H1 (cell line): ENCODE data around the gene TC2N. TPM values are rescaled to one million over a fixed set of nuclear protein-coding genes. Genes with fewer than 3 reads are reported as not detected.
"Not testable (repeated sequence)": the region's sequence is repeated elsewhere in the genome, so short reads cannot be mapped to it uniquely, and the experiment has no call there.

Source experiments
- CTCF ChIA-PET: fragments of 300-600 bp; sonication (Branson Sonifier 250); formaldehyde crosslinking; loops from one replicate; lab custom pipeline; 2021; ENCODE audit not compliant: partially characterized antibody; lab: Charles Lee
- POLR2A ChIA-PET: fragments of 300-600 bp; sonication (Branson Sonifier 250); formaldehyde crosslinking; loops from one replicate; lab custom pipeline; 2021; ENCODE audit warnings: inconsistent platforms; ENCODE audit not compliant: partially characterized antibody; lab: Charles Lee
- DNase-seq, 2 experiments: peaks; one replicate each; pipeline versions ENCODE4 v3.0.0 to v3.0.0-alpha.2; 2010 to 2022; ENCODE audit warnings: low spot score in 2 of 2, low read depth in 1 of 2, mixed read lengths in 1 of 2
- FAIRE-seq: peaks from 2 replicates; lab custom pipeline; 2011; peaks lifted over from hg19 to GRCh38; lab: Jason Lieb, UNC
- H2AFZ ChIP-seq: 2 replicates; pipeline ENCODE4 v1.8.1; 2012; ENCODE audit warnings: low read length, inconsistent platforms
- H2AK5ac ChIP-seq: 2 replicates; pipeline ENCODE4 v1.6.1; 2013; ENCODE audit warnings: low read depth, low read length
- H2BK120ac ChIP-seq: replicated peaks from 2 replicates; pipeline ENCODE3; 2013; ENCODE audit warnings: low read depth, low read length, inconsistent platforms
- H2BK12ac ChIP-seq: 2 replicates; pipeline ENCODE4 v1.6.1; 2013; ENCODE audit warnings: low read depth, low read length
- H2BK15ac ChIP-seq: 2 replicates; pipeline ENCODE4 v1.6.1; 2013; ENCODE audit warnings: low read length
- H2BK20ac ChIP-seq: 2 replicates; pipeline ENCODE4 v1.6.1; 2013; ENCODE audit warnings: low read length
- H2BK5ac ChIP-seq: 2 replicates; pipeline ENCODE4 v1.6.1; 2013; ENCODE audit warnings: low read depth, low read length
- H3K14ac ChIP-seq: 2 replicates; pipeline ENCODE4 v1.6.1; 2013; ENCODE audit warnings: inconsistent platforms; ENCODE audit not compliant: insufficient read length
- H3K18ac ChIP-seq: 2 replicates; pipeline ENCODE4 v1.6.1; 2013; ENCODE audit warnings: low read length; ENCODE audit errors: extremely low read depth
- H3K23ac ChIP-seq: 2 replicates; pipeline ENCODE4 v1.6.1; 2013; ENCODE audit warnings: inconsistent platforms; ENCODE audit not compliant: insufficient read length
- H3K23me2 ChIP-seq: 2 replicates; pipeline ENCODE4 v1.6.1; 2013; ENCODE audit warnings: low read depth, low read length
- H3K27ac ChIP-seq: 2 replicates; pipeline ENCODE4 v1.6.1; 2011; ENCODE audit warnings: low read depth, low read length, inconsistent platforms
- H3K27me3 ChIP-seq, 4 experiments: replicated peaks in 1 of 4; 1 replicate in 1 of 4; 2 replicates in 3 of 4; pipeline versions ENCODE4 v1.6.1 to v1.8.1; 2011 to 2013; ENCODE audit warnings: low read length in 3 of 4, mild to moderate bottlenecking in 3 of 4, inconsistent platforms in 2 of 4, mixed read lengths in 2 of 4, moderate library complexity in 1 of 4; ENCODE audit not compliant: control insufficient read depth in 3 of 4, insufficient read depth in 3 of 4; ENCODE audit errors: extremely low read depth in 1 of 4
- H3K36me3 ChIP-seq, 4 experiments: 2 replicates each; pipeline versions ENCODE4 v1.6.1 to v1.8.1; 2011 to 2013; ENCODE audit warnings: mild to moderate bottlenecking in 4 of 4, low read length in 3 of 4, moderate library complexity in 2 of 4, control low read depth in 1 of 4, inconsistent platforms in 1 of 4; ENCODE audit not compliant: insufficient read depth in 4 of 4, control insufficient read depth in 2 of 4
- H3K4ac ChIP-seq: replicated peaks from 2 replicates; pipeline ENCODE3; 2013; ENCODE audit warnings: low read length, low read depth, mixed read lengths, inconsistent platforms; ENCODE audit not compliant: insufficient read length
- H3K4me1 ChIP-seq, 4 experiments: replicated peaks in 1 of 4; 1 replicate in 1 of 4; 2 replicates in 3 of 4; pipeline versions ENCODE4 v1.6.1 to v1.8.1; 2011 to 2013; ENCODE audit warnings: low read length in 3 of 4, inconsistent platforms in 2 of 4, mixed read lengths in 1 of 4; ENCODE audit not compliant: insufficient read depth in 4 of 4, control insufficient read depth in 3 of 4
- H3K4me2 ChIP-seq, 2 experiments: 2 replicates each; pipeline versions ENCODE4 v1.6.1 to v1.8.1; 2011 to 2013; ENCODE audit warnings: low read depth in 2 of 2, low read length in 2 of 2, control low read depth in 1 of 2, inconsistent platforms in 1 of 2, mild to moderate bottlenecking in 1 of 2; ENCODE audit not compliant: insufficient read depth in 1 of 2
- H3K4me3 ChIP-seq, 4 experiments: fragments of 200-600, 300-600 bp in 1 of 4; sonication (generic), shearing (Covaris generic), sonication (Bioruptor Twin) in 1 of 4; 2 replicates each; pipeline versions ENCODE4 v1.5.1 to v1.8.1; 2011 to 2016; ENCODE audit warnings: low read length in 4 of 4, low read depth in 3 of 4, control low read depth in 2 of 4, inconsistent platforms in 2 of 4, mild to moderate bottlenecking in 2 of 4, mixed read lengths in 1 of 4, moderate library complexity in 1 of 4; ENCODE audit not compliant: insufficient read depth in 2 of 4; ENCODE audit errors: extremely low read depth in 1 of 4
- H3K56ac ChIP-seq: replicated peaks from 2 replicates; pipeline ENCODE3; 2013; ENCODE audit warnings: low read depth, mild to moderate bottlenecking, mixed read lengths, low read length, inconsistent platforms; ENCODE audit not compliant: insufficient read length
- H3K79me1 ChIP-seq: 2 replicates; pipeline ENCODE4 v1.6.1; 2013; ENCODE audit warnings: low read depth, low read length, control low read depth
- H3K79me2 ChIP-seq, 2 experiments: 2 replicates each; pipeline versions ENCODE4 v1.6.1 to v1.8.1; 2012 to 2013; ENCODE audit warnings: low read length in 2 of 2, mild to moderate bottlenecking in 2 of 2, inconsistent platforms in 1 of 2; ENCODE audit not compliant: insufficient read depth in 2 of 2, control insufficient read depth in 1 of 2
- H3K9ac ChIP-seq, 4 experiments: replicated peaks in 1 of 4; 1 replicate in 1 of 4; 2 replicates in 3 of 4; pipeline versions ENCODE4 v1.6.1 to v1.8.1; 2011 to 2013; ENCODE audit warnings: low read depth in 3 of 4, low read length in 3 of 4, control low read depth in 2 of 4, mild to moderate bottlenecking in 2 of 4, moderate library complexity in 2 of 4, inconsistent platforms in 1 of 4; ENCODE audit errors: extremely low read depth in 1 of 4
- H3K9me3 ChIP-seq, 2 experiments: 2 replicates each; pipeline versions ENCODE4 v1.6.1 to v1.8.1; 2012 to 2013; ENCODE audit warnings: mild to moderate bottlenecking in 2 of 2, moderate library complexity in 2 of 2, control low read depth in 1 of 2, inconsistent platforms in 1 of 2, low read depth in 1 of 2, low read length in 1 of 2, mixed read lengths in 1 of 2; ENCODE audit not compliant: insufficient read depth in 2 of 2
- H4K20me1 ChIP-seq, 2 experiments: replicated peaks in 1 of 2; 2 replicates each; pipeline versions ENCODE3 to v1.8.1; 2011 to 2013; ENCODE audit warnings: inconsistent platforms in 2 of 2, low read length in 2 of 2, mild to moderate bottlenecking in 1 of 2; ENCODE audit not compliant: insufficient read depth in 2 of 2, control insufficient read depth in 1 of 2
- H4K5ac ChIP-seq: 2 replicates; pipeline ENCODE4 v1.6.1; 2013; ENCODE audit warnings: low read length, low read depth, mixed read lengths, inconsistent platforms; ENCODE audit not compliant: insufficient read length
- H4K8ac ChIP-seq: 2 replicates; pipeline ENCODE4 v1.8.0; 2013; ENCODE audit warnings: mild to moderate bottlenecking, moderate library complexity, low read length, inconsistent platforms; ENCODE audit not compliant: insufficient read depth; ENCODE audit errors: extremely low read depth
- H4K91ac ChIP-seq: replicated peaks from 2 replicates; pipeline ENCODE3; 2013; ENCODE audit warnings: low read length, mixed read lengths, inconsistent platforms; ENCODE audit not compliant: insufficient read length
- BRCA1 ChIP-seq: IDR thresholded peaks from 2 replicates; pipeline ENCODE4 v1.6.1; 2012; ENCODE audit warnings: low read depth, low read length, improper control_type of control experiment
- CHD2 ChIP-seq: IDR thresholded peaks from 2 replicates; pipeline ENCODE4 v1.6.1; 2012; ENCODE audit warnings: low read length, improper control_type of control experiment
- CTCF ChIP-seq, 3 experiments: IDR thresholded peaks; 1 replicate in 2 of 3; 2 replicates in 1 of 3; pipeline versions ENCODE4 v1.5.1 to v1.6.1; 2011; ENCODE audit warnings: low read length in 3 of 3, mild to moderate bottlenecking in 3 of 3, inconsistent platforms in 2 of 3, low read depth in 1 of 3, moderate library complexity in 1 of 3; ENCODE audit not compliant: insufficient read depth in 1 of 3; ENCODE audit errors: control extremely low read depth in 1 of 3
- FOSL1 ChIP-seq: IDR thresholded peaks from 2 replicates; pipeline ENCODE4 v1.6.1; 2011; ENCODE audit warnings: mild to moderate bottlenecking, low read depth, low read length, moderate library complexity; ENCODE audit not compliant: insufficient read depth
- MAX ChIP-seq: IDR thresholded peaks from 2 replicates; pipeline ENCODE4 v1.6.1; 2012; ENCODE audit warnings: inconsistent platforms
- PHF8 ChIP-seq: fragments of 200-600 bp; sonication (generic); conservative IDR thresholded peaks from 2 replicates; pipeline ENCODE4 v1.7.1; 2012; ENCODE audit warnings: low read depth, mild to moderate bottlenecking, inconsistent platforms, low read length, moderate library complexity
- SIRT6 ChIP-seq: IDR thresholded peaks from one replicate; pipeline ENCODE4 v1.7.1; 2012; ENCODE audit warnings: low read length, inconsistent platforms
- WGBS, 2 experiments: shearing (Covaris generic) in 1 of 2; methylation state at CpG; one replicate each; pipeline versions ENCODE4 v1.1.6 to v1.1.7; 2013 to 2015; ENCODE audit warnings: low lambda C conversion rate in 2 of 2, mixed read lengths in 2 of 2, inconsistent platforms in 1 of 2, low coverage in 1 of 2, missing lambda C conversion rate in 1 of 2; ENCODE audit not compliant: insufficient replicate concordance in 2 of 2, insufficient coverage in 1 of 2, insufficient read length in 1 of 2; ENCODE audit errors: extremely low coverage in 1 of 2, missing lambda C conversion rate in 1 of 2; 5-methylcytosine and 5-hydroxymethylcytosine counted together
- polyA plus RNA-seq, 7 experiments: library from polyadenylated mRNA; depleted of rRNA in 3 of 7; stranded (reverse) in 5 of 7; unstranded in 2 of 7; fragments of >200 nt in 5 of 7; fragments of 200-250 nt in 2 of 7; gene quantifications; 1 replicate in 5 of 7; 2 replicates in 1 of 7; 4 replicates in 1 of 7; pipeline versions ENCODE4 v1.2.1 to v1.2.3, GENCODE V29; 2011 to 2013; ENCODE audit warnings: missing spikeins in 2 of 7, mixed read lengths in 2 of 7
- total RNA-seq: library from RNA; stranded (reverse); fragmentation: NEBNext Ultra II Directional; extraction: Animal tissue kit (Norgen Biotek cat#: 25700); gene quantifications from 2 replicates; pipeline ENCODE4 v1.2.1, GENCODE V29; 2021

Gene TC2N
- total and polyA plus RNA-seq, 2 of the 8 experiments (the other 6 are each of a cell fraction or from before 2014, with no cell fraction given): 9.7 to 36.2 TPM

DNA sequence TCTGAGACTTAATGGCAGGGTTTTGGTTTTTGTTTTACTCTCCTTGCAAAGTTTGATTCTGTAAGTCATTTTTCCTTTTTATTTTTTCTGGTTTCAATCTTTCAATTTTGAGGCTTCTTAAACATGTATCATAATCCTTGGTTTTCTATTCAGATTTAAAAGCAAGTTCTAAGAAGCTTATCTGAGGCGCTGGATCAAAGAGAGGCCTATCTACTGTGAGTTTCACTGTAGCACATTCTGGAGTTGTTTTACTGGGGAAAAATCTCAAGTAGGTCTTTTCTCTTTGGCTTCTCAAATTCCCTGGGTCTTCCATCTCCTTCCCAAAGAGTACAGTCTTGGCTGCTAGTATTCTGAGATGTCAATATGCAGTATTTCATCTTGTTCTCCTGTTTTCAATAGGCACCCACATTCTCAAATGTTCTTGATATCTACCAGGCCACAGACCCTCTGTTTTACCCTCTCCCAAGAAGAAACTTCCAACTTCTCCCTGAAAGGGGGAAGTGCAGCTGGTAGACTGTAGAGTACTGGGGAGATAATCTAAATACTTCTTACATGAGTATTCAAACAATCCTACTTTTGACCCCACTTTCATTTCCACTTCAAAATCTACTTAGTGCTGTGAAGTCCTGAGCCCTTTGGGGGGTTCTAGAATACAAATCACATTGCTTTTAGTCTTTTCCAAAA is 124.6 kb downstream of the TC2N start (continued):
- TF ChIP-seq MAX (no peak), SIRT6 (no peak), BRCA1 (no peak), CTCF (IDR thresholded peaks at IDR 0.05; ENCODE audit: control extremely low read depth in 1 of 3, insufficient read depth in 1 of 3, low read depth in 1 of 3, low read length in 3 of 3) (no peak), PHF8 (no peak), CHD2 (no peak), FOSL1 (no peak)

DNA sequence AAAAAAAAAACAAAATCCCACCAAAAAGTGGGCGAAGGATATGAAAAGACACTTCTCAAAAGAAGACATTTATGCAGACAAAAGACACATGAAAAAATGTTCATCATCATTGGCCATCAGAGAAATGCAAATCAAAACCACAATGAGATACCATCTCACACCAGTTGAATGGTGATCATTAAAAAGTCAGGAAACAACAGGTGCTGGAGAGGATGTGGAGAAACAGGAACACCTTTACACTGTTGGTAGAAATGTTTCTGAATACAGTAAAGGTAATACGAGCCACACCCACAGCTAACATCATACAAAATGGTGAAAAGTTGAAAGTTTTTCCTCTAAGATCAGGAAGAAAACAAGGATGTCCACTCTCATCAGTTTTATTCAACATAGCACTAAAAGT is 127.5 kb downstream of the TC2N start:
- H2AFZ ChIP-seq, DNase-seq, H3K4ac ChIP-seq, H3K18ac ChIP-seq, H4K5ac ChIP-seq, H3K56ac ChIP-seq, H3K23ac ChIP-seq, POLR2A ChIA-PET, H3K23me2 ChIP-seq, H2BK12ac ChIP-seq, H2BK5ac ChIP-seq, H3K27me3 ChIP-seq, H4K91ac ChIP-seq, CTCF ChIA-PET, H2BK20ac ChIP-seq, H3K27ac ChIP-seq, H2BK15ac ChIP-seq, H2BK120ac ChIP-seq, H4K20me1 ChIP-seq, H3K79me1 ChIP-seq, H3K9ac ChIP-seq, H3K79me2 ChIP-seq, H2AK5ac ChIP-seq, FAIRE-seq, H4K8ac ChIP-seq, H3K9me3 ChIP-seq, H3K4me3 ChIP-seq, H3K14ac ChIP-seq, H3K36me3 ChIP-seq, H3K4me2 ChIP-seq, H3K4me1 ChIP-seq: not testable (repeated sequence)
- WGBS, 2 experiments: 87% methylated on average over 2 of the region's 2 CpGs; no CpG with 5 or more reads in 1 of the 2 experiments
